Colonic mucosa (tissue), 4 donors: ENCODE data around the gene PLXNB2. TPM values are rescaled to one million over a fixed set of nuclear protein-coding genes. Genes with fewer than 3 reads are reported as not detected.

Experiments
- DNase-seq: peaks from one replicate; pipeline ENCODE4 v3.0.0-alpha.2; 2020
- H3K27ac ChIP-seq: fragments of 200-600 bp; one replicate; pipeline ENCODE4 v1.8.0; 2021
- H3K27me3 ChIP-seq: fragments of 200-600 bp; one replicate; pipeline ENCODE4 v1.8.0; 2021
- H3K36me3 ChIP-seq: fragments of 200-600 bp; one replicate; pipeline ENCODE4 v1.8.0; 2021
- H3K4me1 ChIP-seq: fragments of 200-600 bp; one replicate; pipeline ENCODE4 v1.8.0; 2021; ENCODE audit warnings: mild to moderate bottlenecking
- H3K4me3 ChIP-seq: fragments of 200-600 bp; one replicate; pipeline ENCODE4 v1.8.0; 2021
- H3K9ac ChIP-seq, 2 donors: one replicate each; pipeline ENCODE4 v1.7.0; 2013; ENCODE audit warnings: control low read depth in 2 of 2, low read depth in 2 of 2, low read length in 2 of 2
- H3K9me3 ChIP-seq: fragments of 200-600 bp; one replicate; pipeline ENCODE4 v1.8.0; 2021
- CTCF ChIP-seq: fragments of 200-600 bp; IDR thresholded peaks from one replicate; pipeline ENCODE4 v1.8.0; 2022; ENCODE audit warnings: antibody characterized with exemption, mild to moderate bottlenecking
- intact Hi-C: fragments of 100-400 bp; cut with DNase I; formaldehyde crosslinking; loops from one replicate; pipeline ENCODE4 v1.14.1; 2022
- total RNA-seq, 2 donors: library from RNA; stranded (reverse); fragmentation: NEBNext Ultra II Directional in 1 of 2; extraction: Animal tissue kit (Norgen Biotek cat#: 25700) in 1 of 2; gene quantifications; one replicate each; pipeline ENCODE4 v1.2.1, GENCODE V29; 2021
- donor health status: healthy.
- donor health status: DM: no; HTN: no; CAD: no.
- donor health status: DM: no; HTN: no; CAD: no.

The PLXNB2 gene
- total RNA-seq, 2 donors from 2014 or later: 270 to 339 TPM

GRCh38 chr22:50281957-50282356 is 25.5 kb downstream of the PLXNB2 start:
- intact Hi-C loops: no loop called here
- no peak overlapping the region for H3K9ac ChIP-seq
- H3K27me3 ChIP-seq: no peaks in the 10 kb centered on the region
- no peak overlapping the region for H3K27ac ChIP-seq
- no peaks in the 10 kb centered on the region for H3K9me3 ChIP-seq
- no peaks in the 10 kb centered on the region for H3K4me1 ChIP-seq
- H3K36me3 ChIP-seq: peaks cover 42% of the 10 kb centered on the region
- DNase-seq: no peak
- no peak overlapping the region for H3K4me3 ChIP-seq
- no peak for TF ChIP-seq CTCF

GRCh38 chr22:50281384-50281760 is 26.1 kb downstream of the PLXNB2 start:
- H3K9me3 ChIP-seq: no peaks in the 10 kb centered on the region
- H3K27me3 ChIP-seq: no peaks in the 10 kb centered on the region
- DNase-seq: no peak
- H3K27ac ChIP-seq: no peak overlapping the region
- no peak overlapping the region for H3K4me3 ChIP-seq
- no peak for TF ChIP-seq CTCF
- H3K9ac ChIP-seq: no peak overlapping the region
- no peaks in the 10 kb centered on the region for H3K4me1 ChIP-seq
- intact Hi-C loops: no loop called here
- H3K36me3 ChIP-seq: peaks cover 38% of the 10 kb centered on the region

GRCh38 chr22:50280708-50281383 is 26.6 kb downstream of the PLXNB2 start:
- Histone ChIP-seq H3K27ac (no peak overlapping the region), H3K9ac (no peak overlapping the region), H3K9me3 (no peaks in the 10 kb centered on the region), H3K36me3 (peaks cover 38% of the 10 kb centered on the region), H3K4me3 (no peak overlapping the region), H3K4me1 (no peaks in the 10 kb centered on the region), H3K27me3 (no peaks in the 10 kb centered on the region)
- no peak for TF ChIP-seq CTCF
- intact Hi-C loops: no loop called here
- DNase-seq: no peak

- Histone ChIP-seq H3K27ac (no peak overlapping the region), H3K9me3 (no peaks in the 10 kb centered on the region), H3K4me3 (no peak overlapping the region), H3K9ac (no peak overlapping the region), H3K36me3 (peaks cover 45% of the 10 kb centered on the region), H3K4me1 (no peaks in the 10 kb centered on the region), H3K27me3 (no peaks in the 10 kb centered on the region)
- no peak for TF ChIP-seq CTCF
- intact Hi-C loops: no loop called here
- no peak for DNase-seq
Observed at GRCh38 chr22:50280022-50280707, 27.3 kb downstream of the PLXNB2 start.

- H3K9ac ChIP-seq: no peak overlapping the region
- H3K4me1 ChIP-seq: no peaks in the 10 kb centered on the region
- H3K27me3 ChIP-seq: no peaks in the 10 kb centered on the region
- no peak overlapping the region for H3K27ac ChIP-seq
- intact Hi-C loops: loop anchor here (5.0 kb wide), 1 partner anchor 63 kb away; the partner anchor contains the start of gene PPP6R2
- no peak for DNase-seq
- H3K36me3 ChIP-seq: peaks cover 46% of the 10 kb centered on the region
- no peaks in the 10 kb centered on the region for H3K9me3 ChIP-seq
- no peak for TF ChIP-seq CTCF
- no peak overlapping the region for H3K4me3 ChIP-seq
Observed at GRCh38 chr22:50278956-50279619, 28.4 kb downstream of the PLXNB2 start.
